RCC 7860 (cell line): ENCODE measurements around the gene STRIP2.
A peak's percentile ranks its signal among the peaks of the same experiment; 100 is the strongest.
"Not testable (repeated sequence)": the region's sequence is repeated elsewhere in the genome, so short reads cannot be mapped to it uniquely, and the experiment has no call there.

Experiments
- DNase-seq: peaks from one replicate; pipeline ENCODE4 v3.0.0-alpha.2; 2015; ENCODE audit warnings: low spot score
- FAIRE-seq: peaks from 2 replicates; lab custom pipeline; 2012; peaks lifted over from hg19 to GRCh38; lab: Jason Lieb, UNC

The STRIP2 gene

DNA sequence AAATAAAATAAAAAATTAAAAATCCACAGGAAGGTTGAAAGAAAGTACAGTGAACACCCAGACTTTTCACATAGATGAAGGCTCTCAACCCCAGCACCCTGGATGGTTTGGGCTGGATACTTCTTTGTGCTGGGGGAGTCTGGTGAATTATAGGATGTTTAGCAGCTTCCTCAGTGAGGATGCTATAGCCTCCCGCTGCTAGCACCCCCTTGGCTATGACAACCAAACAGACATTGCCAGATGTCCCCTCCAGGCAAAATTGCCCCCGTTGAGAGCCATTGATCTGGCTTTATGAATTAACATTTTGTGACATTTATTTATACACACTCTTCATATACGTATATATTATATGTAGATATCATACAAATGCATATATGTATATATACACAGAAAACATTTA is 89.7 kb downstream of the STRIP2 start:
- no peak for DNase-seq
- FAIRE-seq = no peak

DNA sequence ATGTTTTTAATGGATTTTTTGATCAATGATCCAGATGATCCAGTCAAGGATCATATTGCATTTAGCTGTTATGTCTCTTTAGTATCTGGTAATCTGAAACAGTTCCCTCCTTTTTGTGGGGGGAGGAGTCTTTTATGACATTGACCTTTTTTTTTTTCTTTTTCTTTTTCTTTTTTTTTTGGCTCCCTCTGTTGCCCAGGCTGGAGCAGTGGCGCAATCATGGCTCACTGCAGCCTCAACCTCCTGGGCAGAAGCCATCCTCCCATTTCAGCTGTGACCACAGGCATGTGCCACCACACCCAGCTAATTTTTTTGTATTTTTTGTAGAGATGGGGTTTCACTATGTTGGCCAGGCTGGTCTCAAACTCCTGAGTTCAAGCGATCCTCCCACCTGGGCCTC is 90.2 kb downstream of the STRIP2 start:
- DNase-seq = peak; percentile 28
- peak; percentile 78 for FAIRE-seq

DNA sequence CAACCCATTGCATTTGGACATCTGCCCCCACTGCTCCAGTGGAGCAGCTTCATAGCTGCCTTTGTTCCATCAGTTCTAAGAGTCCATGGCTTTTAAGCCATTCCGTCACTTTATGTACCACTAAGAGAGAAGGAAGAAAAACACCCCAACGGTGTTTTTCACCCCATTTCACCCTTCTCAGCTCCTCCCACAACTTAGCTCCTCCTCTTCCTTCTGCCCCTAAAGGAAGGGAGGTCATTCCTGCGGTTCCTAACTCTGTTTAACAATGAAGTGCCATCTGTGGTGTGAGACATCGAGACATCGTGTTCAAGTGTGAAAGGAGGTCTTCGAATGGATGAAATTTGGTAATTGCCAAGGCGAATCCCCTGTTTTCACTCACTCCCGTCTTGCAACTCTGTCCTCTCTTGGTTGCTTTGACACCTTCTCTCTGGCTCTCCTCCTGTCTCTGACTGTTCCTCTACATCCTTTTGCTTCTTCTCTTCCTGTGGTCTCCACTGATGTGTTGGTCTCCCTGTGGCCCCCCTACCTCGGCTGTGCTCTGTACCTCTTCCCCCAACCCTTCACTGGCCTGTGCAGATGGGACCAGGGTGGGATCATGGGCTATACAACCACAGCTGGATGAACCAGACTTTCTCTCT is 91.1 kb downstream of the STRIP2 start:
- DNase-seq (no peak), FAIRE-seq (no peak)

DNA sequence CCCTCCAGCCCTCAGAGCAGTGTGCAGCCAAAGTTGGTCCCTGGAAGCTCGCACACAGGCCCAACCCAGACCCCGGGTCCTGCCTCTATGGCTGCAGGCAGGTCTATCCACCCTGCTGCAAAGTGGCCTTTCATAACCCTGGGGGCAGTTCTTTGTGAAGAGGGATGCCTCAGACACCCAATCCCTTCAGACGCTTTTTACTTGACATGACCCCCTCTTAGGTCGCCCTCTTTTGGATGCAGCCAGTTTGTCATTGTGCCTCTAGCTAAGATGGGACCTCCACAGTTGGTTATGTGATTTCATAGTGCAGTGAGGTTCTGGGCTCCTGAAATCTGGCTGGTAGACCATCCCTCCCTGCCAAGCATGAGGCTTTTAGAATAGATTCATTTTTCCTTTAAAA is 95.4 kb downstream of the STRIP2 start:
- FAIRE-seq = no peak
- DNase-seq = no peak

DNA sequence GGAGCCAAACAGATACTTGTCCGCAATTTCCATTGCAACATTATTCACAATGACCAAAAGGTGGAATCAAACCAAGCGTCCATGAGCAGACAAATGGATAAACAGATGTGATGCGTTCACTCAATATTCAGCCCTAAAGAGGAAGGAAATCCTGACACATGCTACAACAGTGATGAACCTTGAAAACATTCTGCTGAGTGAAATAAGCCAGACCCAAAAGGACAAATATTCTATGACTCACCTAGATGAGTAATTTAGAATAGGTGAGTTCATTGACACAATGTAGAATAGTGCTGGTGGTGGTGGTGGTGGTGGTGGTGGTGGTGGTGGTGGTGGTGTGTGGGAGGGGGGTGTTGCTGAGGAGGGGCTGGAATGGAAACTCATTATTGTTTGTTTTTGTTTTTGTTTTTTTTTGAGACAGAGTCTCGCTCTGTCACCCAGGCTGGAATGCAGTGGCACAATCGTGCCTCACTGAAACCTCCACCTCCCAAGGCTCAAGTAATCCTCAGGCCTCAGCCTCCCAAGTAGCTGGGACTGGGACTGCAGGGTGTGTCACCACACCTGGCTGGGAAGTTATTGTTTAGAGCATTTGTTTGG is 96.7 kb downstream of the STRIP2 start:
- DNase-seq (peak; percentile 86), FAIRE-seq (peak; percentile 83)

DNA sequence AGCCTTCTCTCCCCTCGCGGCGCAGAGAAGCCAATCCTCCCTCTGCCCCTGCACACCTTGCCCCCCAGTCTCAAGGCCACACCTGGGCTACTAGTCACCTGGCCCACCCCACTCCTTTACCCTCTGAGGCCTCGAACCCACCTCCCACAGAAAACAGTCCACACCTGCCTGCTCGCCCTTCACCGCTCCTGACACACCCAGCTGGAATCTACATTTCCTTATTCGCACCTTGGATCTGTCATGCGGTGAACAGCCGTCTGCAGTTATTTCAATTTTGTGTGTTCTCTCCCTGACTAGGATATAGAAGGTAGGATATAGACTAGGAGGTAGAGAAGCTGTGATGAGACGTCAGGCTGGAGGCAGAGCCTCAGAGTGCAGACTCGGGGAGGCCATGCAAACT is 97.5 kb downstream of the STRIP2 start:
- FAIRE-seq (no peak), DNase-seq (no peak)

DNA sequence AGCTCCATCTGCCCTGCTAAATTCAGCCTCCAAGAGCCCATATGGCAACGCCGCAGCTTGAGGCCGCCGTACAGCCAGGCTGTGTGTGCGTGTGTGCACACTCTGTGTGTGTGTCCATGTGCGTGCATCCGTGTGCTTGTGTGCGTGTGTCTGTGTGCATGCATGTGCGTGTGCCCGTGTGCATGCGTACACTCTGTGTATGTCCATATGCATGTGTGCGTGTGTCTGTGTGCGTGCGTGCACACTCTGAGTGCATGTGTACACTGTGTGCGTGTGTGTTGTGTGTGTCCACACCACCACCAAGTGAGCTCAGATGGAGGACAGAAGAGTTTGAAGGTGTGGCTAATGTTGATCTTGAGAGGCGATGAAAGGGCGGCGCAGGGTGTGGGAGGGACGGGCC is 98.1 kb downstream of the STRIP2 start:
- no peak for FAIRE-seq
- no peak for DNase-seq

DNA sequence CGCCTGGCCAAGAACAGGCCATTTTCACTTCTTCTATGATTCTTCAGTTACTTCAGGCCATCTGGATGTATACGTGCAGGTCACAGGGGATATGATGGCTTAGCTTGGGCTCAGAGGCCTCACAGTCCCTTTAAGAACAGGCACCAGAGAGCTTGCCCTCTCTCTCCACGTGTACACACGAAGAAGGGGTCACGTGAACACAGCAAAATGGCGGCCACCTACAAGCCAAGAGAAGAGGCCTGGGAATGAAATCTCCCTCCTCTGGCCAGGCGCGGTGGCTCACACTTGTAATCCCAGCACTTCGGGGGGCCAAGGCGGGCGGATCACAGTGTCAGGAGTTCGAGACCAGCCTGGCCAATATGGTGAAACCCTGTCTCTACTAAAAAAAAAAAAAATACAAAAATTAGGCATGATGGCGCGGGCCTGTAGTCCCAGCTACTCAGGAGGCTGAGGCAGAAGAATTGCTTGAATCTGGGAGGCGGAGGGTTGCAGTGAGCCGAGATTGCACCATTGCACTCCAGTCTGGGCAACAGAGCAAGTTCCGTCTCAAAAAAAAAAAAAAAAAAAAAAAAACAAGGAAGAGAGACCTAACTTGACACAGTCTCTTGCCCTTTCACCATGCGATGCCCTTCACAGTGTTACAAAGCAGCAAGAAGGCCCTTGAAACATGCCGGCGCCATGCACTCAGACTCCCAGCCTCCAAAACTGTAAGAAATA is 100.5 kb downstream of the STRIP2 start:
- not testable (repeated sequence) for FAIRE-seq, DNase-seq

DNA sequence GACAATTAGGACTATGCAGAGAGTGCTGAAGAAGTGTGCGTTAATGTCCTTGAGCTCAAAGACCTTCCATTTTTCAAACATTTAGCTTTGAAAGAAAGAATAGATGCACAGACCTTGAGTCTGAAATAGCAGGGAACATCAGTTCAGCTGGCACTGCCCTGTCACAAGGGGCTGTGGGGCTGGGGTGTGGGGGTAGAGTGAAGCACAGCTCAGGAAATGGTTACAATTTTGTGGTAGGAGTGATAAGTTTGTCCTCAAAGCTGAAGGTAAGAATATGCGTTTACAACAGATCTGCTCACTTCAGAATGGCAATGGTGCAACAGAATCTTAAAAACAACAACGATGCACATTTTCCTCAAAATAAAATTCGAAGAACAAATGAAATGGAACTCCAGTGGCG is 101.7 kb downstream of the STRIP2 start:
- DNase-seq = no peak

DNA sequence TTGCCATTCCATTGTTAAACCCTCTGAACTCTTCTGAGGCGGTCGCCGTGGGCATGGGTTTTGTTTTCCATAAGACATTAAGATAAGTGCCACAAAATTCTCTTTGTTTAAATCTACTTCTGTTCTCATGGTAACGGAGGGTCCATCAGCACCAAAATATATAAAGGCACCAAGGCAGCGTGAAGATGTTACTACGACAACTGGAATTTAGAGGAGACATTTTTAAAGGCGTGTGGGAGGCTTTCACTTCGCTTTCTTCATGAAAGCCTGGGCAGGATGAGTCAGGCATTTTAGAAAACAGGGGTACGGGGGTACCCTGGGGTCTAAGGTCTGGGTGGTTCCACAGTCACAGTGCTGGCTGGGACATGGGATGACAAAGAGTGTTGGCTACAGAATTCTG is 102.1 kb downstream of the STRIP2 start:
- DNase-seq = no peak
- FAIRE-seq = no peak

More for the DNA sequence above, 101.7 kb downstream of the STRIP2 start:
- no peak for FAIRE-seq
